ENCODE data around the gene UCHL3. TPM values are rescaled to one million over a fixed set of nuclear protein-coding genes. Genes with fewer than 3 reads are reported as not detected.

UCHL3 gene
- total RNA-seq, 1 donor from 2014 or later = 25.5 TPM

- H3K27ac Mint-ChIP-seq (ENCODE audit: unreplicated experiment) = no peak overlapping the region
- H3K27me3 Mint-ChIP-seq (ENCODE audit: unreplicated experiment) = no peaks in the 10 kb centered on the region
- H3K4me3 Mint-ChIP-seq (ENCODE audit: unreplicated experiment) = no peak overlapping the region
- H3K4me1 Mint-ChIP-seq (ENCODE audit: low read depth, unreplicated experiment) = no peaks in the 10 kb centered on the region
- no peak for DNase-seq
- peaks cover 6% of the 10 kb centered on the region for H3K36me3 Mint-ChIP-seq (ENCODE audit: unreplicated experiment)
- no peak for TF ChIP-seq CTCF (IDR thresholded peaks at IDR 0.05; ENCODE audit: partially characterized antibody, unreplicated experiment)
- H3K9me3 Mint-ChIP-seq (ENCODE audit: unreplicated experiment) = no peaks in the 10 kb centered on the region
Observed at GRCh38 chr13:75581874-75582640, 32.5 kb downstream of the UCHL3 start.

GRCh38 chr13:75583091-75583490, 33.5 kb downstream of the UCHL3 start:
- Mint-ChIP-seq H3K9me3 (ENCODE audit: unreplicated experiment) (no peaks in the 10 kb centered on the region), H3K27ac (ENCODE audit: unreplicated experiment) (no peak overlapping the region), H3K4me3 (ENCODE audit: unreplicated experiment) (no peak overlapping the region), H3K4me1 (ENCODE audit: low read depth, unreplicated experiment) (no peaks in the 10 kb centered on the region), H3K36me3 (ENCODE audit: unreplicated experiment) (peaks cover 6% of the 10 kb centered on the region), H3K27me3 (ENCODE audit: unreplicated experiment) (no peaks in the 10 kb centered on the region)
- TF ChIP-seq CTCF (IDR thresholded peaks at IDR 0.05; ENCODE audit: partially characterized antibody, unreplicated experiment) = no peak
- no peak for DNase-seq

- no peaks in the 10 kb centered on the region for H3K9me3 Mint-ChIP-seq (ENCODE audit: unreplicated experiment)
- no peaks in the 10 kb centered on the region for H3K27me3 Mint-ChIP-seq (ENCODE audit: unreplicated experiment)
- DNase-seq = no peak
- no peaks in the 10 kb centered on the region for H3K4me1 Mint-ChIP-seq (ENCODE audit: low read depth, unreplicated experiment)
- TF ChIP-seq CTCF (IDR thresholded peaks at IDR 0.05; ENCODE audit: partially characterized antibody, unreplicated experiment) = no peak
- no peak overlapping the region for H3K4me3 Mint-ChIP-seq (ENCODE audit: unreplicated experiment)
- H3K27ac Mint-ChIP-seq (ENCODE audit: unreplicated experiment) = no peak overlapping the region
- peaks cover 6% of the 10 kb centered on the region for H3K36me3 Mint-ChIP-seq (ENCODE audit: unreplicated experiment)
Observed at GRCh38 chr13:75585153-75585552, 35.6 kb downstream of the UCHL3 start.

- DNase-seq = no peak
- Mint-ChIP-seq H3K4me3 (ENCODE audit: unreplicated experiment) (no peak overlapping the region), H3K27ac (ENCODE audit: unreplicated experiment) (no peak overlapping the region), H3K9me3 (ENCODE audit: unreplicated experiment) (no peaks in the 10 kb centered on the region), H3K4me1 (ENCODE audit: low read depth, unreplicated experiment) (no peaks in the 10 kb centered on the region), H3K36me3 (ENCODE audit: unreplicated experiment) (peaks cover 6% of the 10 kb centered on the region), H3K27me3 (ENCODE audit: unreplicated experiment) (no peaks in the 10 kb centered on the region)
- TF ChIP-seq CTCF (IDR thresholded peaks at IDR 0.05; ENCODE audit: partially characterized antibody, unreplicated experiment) = no peak
Observed at GRCh38 chr13:75587679-75588078, 38.1 kb downstream of the UCHL3 start.

GRCh38 chr13:75596657-75597182, 47.1 kb downstream of the UCHL3 start:
- no peaks in the 10 kb centered on the region for H3K9me3 Mint-ChIP-seq (ENCODE audit: unreplicated experiment)
- H3K27ac Mint-ChIP-seq (ENCODE audit: unreplicated experiment) = no peak overlapping the region
- H3K4me1 Mint-ChIP-seq (ENCODE audit: low read depth, unreplicated experiment) = no peaks in the 10 kb centered on the region
- peaks cover 3% of the 10 kb centered on the region for H3K36me3 Mint-ChIP-seq (ENCODE audit: unreplicated experiment)
- H3K4me3 Mint-ChIP-seq (ENCODE audit: unreplicated experiment) = no peak overlapping the region
- DNase-seq = no peak
- H3K27me3 Mint-ChIP-seq (ENCODE audit: unreplicated experiment) = no peaks in the 10 kb centered on the region
- no peak for TF ChIP-seq CTCF (IDR thresholded peaks at IDR 0.05; ENCODE audit: partially characterized antibody, unreplicated experiment)

All from glutamatergic neuron (in vitro differentiated cells).